GM18519 (cell line): ENCODE measurements around the gene PHF13.
"Not testable (repeated sequence)": the region's sequence is repeated elsewhere in the genome, so short reads cannot be mapped to it uniquely, and the experiment has no call there.

Source experiments
- ATAC-seq: cut with Tn5 transposase; IDR thresholded peaks from one replicate; pipeline ENCODE4 v1.9.1; 2021; ENCODE audit warnings: mild to moderate bottlenecking, moderate library complexity; ENCODE audit not compliant: unreplicated experiment, low FRiP score

PHF13 gene

GRCh38 chr1:6627031-6627430, 13.5 kb downstream of the PHF13 start:
- no peak for ATAC-seq

GRCh38 chr1:6627841-6628545, 14.5 kb downstream of the PHF13 start:
- no peak for ATAC-seq

- ATAC-seq: no peak
Measured at GRCh38 chr1:6628971-6629479, 15.5 kb downstream of the PHF13 start.

- no peak for ATAC-seq
Measured at GRCh38 chr1:6630027-6630426, 16.5 kb downstream of the PHF13 start.

GRCh38 chr1:6631058-6631457, 17.5 kb downstream of the PHF13 start:
- ATAC-seq: no peak

- ATAC-seq: no peak
Measured at GRCh38 chr1:6632588-6633514, 19.3 kb downstream of the PHF13 start.

GRCh38 chr1:6634371-6635052, 21.0 kb downstream of the PHF13 start:
- ATAC-seq: no peak

GRCh38 chr1:6635161-6635909, 21.8 kb downstream of the PHF13 start:
- no peak for ATAC-seq

GRCh38 chr1:6635910-6636760, 22.6 kb downstream of the PHF13 start:
- no peak for ATAC-seq

GRCh38 chr1:6636778-6637177, 23.2 kb downstream of the PHF13 start:
- not testable (repeated sequence) for ATAC-seq

GRCh38 chr1:6637770-6638169, 24.2 kb downstream of the PHF13 start:
- ATAC-seq: no peak

- no peak for ATAC-seq
Measured at GRCh38 chr1:6638226-6638625, 24.7 kb downstream of the PHF13 start.

GRCh38 chr1:6640867-6641266, 27.3 kb downstream of the PHF13 start:
- ATAC-seq: not testable (repeated sequence)

- ATAC-seq: no peak
Measured at GRCh38 chr1:6645018-6645417, 31.5 kb downstream of the PHF13 start.

- ATAC-seq: no peak
Measured at GRCh38 chr1:6646499-6647148, 33.1 kb downstream of the PHF13 start.

GRCh38 chr1:6648556-6648955, 35.0 kb downstream of the PHF13 start:
- ATAC-seq: no peak

- ATAC-seq: no peak
Measured at GRCh38 chr1:6651909-6652308, 38.4 kb downstream of the PHF13 start.

- ATAC-seq: no peak
Measured at GRCh38 chr1:6652986-6653385, 39.5 kb downstream of the PHF13 start.
